GM10847 (cell line): ENCODE data around the gene MEPE.

ENCODE experiments used
- POLR2A ChIP-seq: IDR thresholded peaks from 2 replicates; pipeline ENCODE4 v1.6.1; 2011; ENCODE audit not compliant: insufficient read length; ENCODE audit errors: extremely low read depth

The MEPE gene

GRCh38 chr4:87857789-87858188 is 25.0 kb downstream of the MEPE start:
- TF ChIP-seq POLR2A, result no peak

DNA sequence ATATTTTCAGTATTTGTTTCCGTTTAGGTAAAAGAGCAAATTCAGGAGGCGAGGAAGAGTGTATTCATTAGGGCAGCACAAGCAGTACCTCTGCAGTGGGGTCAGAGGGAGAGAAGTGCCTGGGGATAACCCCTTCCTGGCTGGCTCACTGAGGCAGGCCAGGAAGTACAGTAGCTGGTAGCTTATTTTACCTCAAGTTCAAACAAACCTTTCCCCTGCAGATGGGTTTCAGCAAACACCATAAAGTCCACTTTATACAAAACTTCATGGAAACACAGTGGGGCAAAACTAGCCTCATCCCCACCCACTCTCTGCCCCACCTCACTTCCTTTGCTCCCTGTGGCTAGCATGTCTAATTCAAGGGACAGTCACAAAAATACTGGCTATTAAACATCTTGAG is 29.5 kb downstream of the MEPE start:
- TF ChIP-seq POLR2A, result no peak

DNA sequence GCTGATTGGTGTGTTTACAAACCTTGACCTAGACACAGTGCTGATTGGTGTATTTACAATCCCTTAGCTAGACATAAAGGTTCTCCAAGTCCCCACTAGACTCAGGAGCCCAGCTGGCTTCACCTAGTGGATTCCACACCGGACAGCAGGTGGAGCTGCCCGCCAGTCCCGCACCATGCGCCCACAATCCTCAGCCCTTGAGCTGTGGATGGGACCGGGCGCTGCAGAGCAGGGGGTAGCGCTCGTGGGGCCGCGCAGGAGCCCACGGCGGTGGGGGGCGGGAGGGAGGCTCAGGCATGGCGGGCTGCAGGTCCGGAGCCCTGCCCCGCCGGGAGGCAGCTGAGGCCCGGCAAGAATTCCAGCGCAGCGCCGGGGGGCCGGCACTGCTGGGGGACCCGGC is 30.7 kb downstream of the MEPE start:
- no peak for TF ChIP-seq POLR2A

DNA sequence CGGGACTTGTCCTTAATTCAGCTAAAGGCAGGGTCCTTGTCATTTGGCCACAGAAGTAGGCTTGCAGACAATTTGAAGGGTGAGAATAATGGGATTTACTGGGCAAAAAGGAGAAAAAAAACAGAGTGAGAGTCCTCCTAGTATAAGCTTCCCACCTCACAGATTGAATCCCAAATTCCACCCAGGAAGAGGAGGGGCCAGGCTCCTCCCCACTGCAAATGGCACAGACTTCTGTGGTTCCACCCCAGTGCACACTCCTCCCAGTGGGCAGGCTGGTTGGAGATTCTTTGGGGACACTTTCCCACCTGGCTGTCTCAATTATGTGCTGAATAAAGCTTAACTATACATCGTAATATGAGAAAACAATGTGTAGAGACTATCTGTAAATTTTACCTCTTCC is 31.6 kb downstream of the MEPE start:
- TF ChIP-seq POLR2A, result no peak

- TF ChIP-seq POLR2A, result no peak
Measured at GRCh38 chr4:87865288-87865687, 32.5 kb downstream of the MEPE start.

GRCh38 chr4:87865960-87866598 is 33.3 kb downstream of the MEPE start:
- TF ChIP-seq POLR2A, result no peak

- no peak for TF ChIP-seq POLR2A
Measured at GRCh38 chr4:87868522-87868921, 35.8 kb downstream of the MEPE start.

GRCh38 chr4:87872028-87872427 is 39.3 kb downstream of the MEPE start:
- TF ChIP-seq POLR2A, result no peak

- TF ChIP-seq POLR2A, result no peak
Measured at GRCh38 chr4:87875191-87875590, 42.4 kb downstream of the MEPE start.

DNA sequence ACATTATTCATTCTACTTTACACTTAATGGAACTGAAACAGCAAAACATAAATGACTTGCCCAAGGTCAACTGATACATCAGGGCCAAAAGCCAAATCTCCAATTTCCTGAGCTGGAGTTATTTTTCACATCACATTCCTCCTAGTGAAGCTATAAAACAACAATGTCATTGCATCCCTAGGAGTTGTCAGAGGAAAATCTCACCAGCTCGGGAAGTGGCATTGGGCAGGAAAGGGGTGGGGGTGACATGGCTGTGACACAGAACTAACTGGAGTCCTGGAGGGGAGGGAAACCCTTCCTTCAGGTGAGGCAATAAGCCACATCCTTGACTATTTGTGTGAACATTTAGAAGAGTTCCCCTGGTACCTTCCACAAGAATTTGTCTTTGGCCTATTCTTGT is 47.3 kb downstream of the MEPE start:
- TF ChIP-seq POLR2A, result no peak

- no peak for TF ChIP-seq POLR2A
Measured at GRCh38 chr4:87881115-87881514, 48.3 kb downstream of the MEPE start.

DNA sequence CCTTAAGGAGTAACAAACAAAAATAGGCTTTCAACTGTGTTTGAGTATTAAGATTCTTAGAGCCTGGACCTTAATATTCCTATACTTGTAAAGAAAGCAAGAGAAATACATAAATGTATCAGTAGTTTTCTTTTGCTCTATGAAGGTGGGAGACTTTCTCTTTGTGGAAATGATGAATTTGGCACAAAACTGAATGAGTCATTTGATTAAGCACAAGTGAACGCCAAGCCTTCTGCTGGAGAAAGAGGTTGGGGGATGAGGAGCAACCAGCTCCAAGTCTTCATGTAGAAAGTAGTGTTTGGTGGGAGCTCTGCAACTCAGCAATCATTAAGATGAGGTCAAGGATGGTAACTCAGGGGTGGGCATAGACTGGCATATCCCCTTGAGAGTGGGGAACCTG is 49.6 kb downstream of the MEPE start:
- no peak for TF ChIP-seq POLR2A

DNA sequence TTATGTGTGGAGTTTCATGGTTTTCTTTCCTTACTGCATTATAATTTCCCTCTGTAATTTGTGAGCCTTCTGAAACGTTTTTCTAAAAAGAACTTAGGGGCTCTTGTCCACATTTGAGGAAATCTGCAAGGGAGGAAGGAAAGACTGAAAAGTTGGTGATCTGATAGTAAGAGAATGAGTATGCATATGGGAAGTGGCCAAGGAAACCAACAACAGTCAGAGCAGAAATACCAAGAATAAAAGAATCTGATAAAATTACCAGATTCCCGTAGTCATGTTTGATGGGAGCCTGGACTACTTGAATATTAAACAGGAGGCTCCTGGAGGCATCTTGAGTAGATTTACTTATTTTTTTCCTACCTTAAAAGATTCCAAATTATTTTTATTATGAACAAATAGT is 50.1 kb downstream of the MEPE start:
- no peak for TF ChIP-seq POLR2A

DNA sequence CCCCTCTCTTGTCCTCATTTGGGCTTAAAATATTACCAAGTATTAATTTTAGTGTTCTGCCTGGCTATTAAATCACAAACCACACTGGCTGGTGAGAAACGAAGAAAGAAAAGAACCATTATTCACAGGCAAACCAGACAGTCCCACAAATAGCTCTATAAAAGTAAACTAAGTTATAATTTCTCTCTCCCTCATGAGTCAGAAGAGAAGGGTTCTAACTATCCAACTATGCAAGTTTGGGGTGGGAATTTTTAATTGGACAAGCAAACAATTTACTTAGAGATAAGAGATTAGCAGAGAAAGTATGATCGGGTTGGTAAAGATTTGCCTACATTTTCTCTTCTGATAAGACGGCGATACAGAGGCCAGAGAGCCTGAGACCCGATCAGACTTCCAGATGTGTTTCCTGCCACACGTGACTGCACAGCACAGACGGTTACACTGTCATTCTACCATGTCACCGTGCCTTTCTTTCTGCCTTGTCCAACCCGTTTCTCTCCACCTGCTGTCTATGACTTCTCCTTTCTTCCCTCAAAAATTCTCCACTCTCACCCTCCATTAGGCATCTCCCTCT is 52.3 kb downstream of the MEPE start:
- TF ChIP-seq POLR2A, result no peak

DNA sequence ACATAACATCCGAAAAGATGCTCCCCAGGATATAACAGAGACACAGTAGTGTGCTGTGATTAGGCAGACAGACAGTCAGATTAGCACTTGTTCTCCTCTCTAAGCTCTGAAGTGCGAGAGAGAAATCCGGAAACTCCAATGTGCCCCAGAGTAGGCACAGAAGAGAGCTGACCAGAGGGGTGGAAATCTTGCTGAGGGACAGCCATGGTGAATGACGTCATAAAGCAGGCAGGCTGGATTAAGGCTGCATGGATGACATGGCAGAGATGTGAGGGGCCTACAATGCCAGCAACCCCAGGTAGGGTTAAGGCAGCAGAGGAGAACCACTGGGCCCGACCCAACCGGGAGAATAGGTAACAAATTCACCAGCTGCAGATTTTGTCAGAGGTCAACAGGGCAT is 53.3 kb downstream of the MEPE start:
- no peak for TF ChIP-seq POLR2A

DNA sequence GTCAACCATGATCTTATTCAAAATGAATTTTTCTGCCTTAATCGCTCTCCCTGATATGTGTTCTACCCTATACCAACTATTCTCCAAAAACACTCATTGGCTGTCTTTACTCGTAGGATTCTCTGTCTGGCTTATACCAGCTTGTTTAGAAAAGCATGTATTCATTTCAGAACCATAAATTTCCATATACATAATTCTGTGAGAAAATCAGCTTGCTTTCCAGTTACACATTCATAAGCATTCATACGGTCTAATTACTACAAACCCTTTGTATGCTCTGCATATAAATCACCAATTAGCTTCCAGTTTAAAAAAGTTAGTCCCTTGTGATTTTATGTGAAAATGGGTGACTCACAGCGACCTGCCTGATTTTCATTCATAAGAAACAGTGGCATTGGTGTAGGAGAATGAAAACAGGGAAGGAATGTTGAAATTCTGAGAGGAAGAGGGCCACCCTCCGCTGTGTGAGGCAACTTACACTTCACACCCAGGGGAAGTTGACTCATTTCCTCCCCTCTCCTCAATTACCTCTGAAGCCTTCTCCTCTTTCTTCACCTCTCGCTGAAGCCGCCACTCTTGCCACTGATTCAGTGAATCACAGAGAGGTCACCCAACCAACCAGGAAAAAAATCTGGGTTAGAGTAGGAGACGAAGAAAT is 63.3 kb downstream of the MEPE start:
- TF ChIP-seq POLR2A, result no peak
